Posterior vena cava (tissue), 2 donors: ENCODE data around the gene GOLGA8M. TPM values are rescaled to one million over a fixed set of nuclear protein-coding genes. Genes with fewer than 3 reads are reported as not detected.
"Not testable (repeated sequence)": the region's sequence is repeated elsewhere in the genome, so short reads cannot be mapped to it uniquely, and the experiment has no call there.

Source experiments
- DNase-seq: peaks from one replicate; pipeline ENCODE4 v3.0.0-alpha.2; 2020; ENCODE audit warnings: low spot score
- intact Hi-C, 2 donors: fragments of 100-400 bp; cut with DNase I; formaldehyde crosslinking; loops; one replicate each; pipeline versions ENCODE4 v1.14.1 to v1.14.2; 2022 to 2023
- total RNA-seq, 2 donors: library from RNA; stranded (reverse); fragmentation: NEBNext Ultra II Directional; extraction: Animal tissue kit (Norgen Biotek cat#: 25700); gene quantifications; one replicate each; pipeline ENCODE4 v1.2.1, GENCODE V29; 2021
- donor health status: DM: yes; HTN: yes; CAD: no.
- donor health status: DM: yes; HTN: yes; CAD: no.

The GOLGA8M gene
- total RNA-seq, 2 donors from 2014 or later = 0.67 to 2.2 TPM

GRCh38 chr15:28664575-28664974 lies 47.6 kb downstream of the GOLGA8M start:
- DNase-seq = peak; percentile 25
- intact Hi-C loops = not testable (repeated sequence)

DNA sequence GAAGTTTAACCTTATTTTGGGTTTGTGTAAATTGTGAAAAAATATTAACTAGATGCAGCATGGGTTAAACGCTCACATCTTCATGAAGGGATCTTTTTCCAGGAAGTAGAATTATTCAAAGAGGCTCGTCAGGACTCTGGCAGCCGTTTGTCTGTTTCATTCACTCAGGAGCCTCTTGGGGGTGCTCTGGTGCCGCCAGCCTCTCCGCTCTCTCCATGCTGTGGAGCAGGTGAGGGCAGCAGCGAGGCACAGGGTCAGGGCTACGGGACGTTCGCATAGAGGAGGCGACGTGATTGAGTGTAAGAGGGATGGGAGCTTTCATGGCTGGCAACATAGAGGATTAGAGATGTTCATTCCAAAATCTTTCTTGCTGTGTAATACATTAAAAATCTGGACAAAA lies 48.5 kb downstream of the GOLGA8M start:
- intact Hi-C loops, DNase-seq: not testable (repeated sequence)

GRCh38 chr15:28660750-28661149 lies 51.5 kb downstream of the GOLGA8M start:
- intact Hi-C loops, DNase-seq: not testable (repeated sequence)

DNA sequence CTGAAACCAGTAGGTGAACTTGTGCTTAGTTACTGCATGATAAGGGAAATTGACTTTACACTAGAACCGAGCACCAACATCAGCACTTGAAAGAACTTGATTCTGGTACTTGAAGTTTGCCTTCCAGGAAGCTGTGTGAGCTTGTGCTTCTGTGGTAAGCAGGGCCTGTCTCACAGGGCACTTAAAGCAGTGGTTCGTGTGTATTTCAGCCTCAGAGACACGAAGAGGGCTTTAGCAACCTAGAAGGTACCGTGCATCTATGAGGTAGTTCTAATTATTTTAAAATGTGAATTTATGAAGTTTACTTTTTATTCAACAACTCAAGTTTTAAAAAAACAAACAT lies 56.2 kb downstream of the GOLGA8M start:
- DNase-seq, intact Hi-C loops: not testable (repeated sequence)

GRCh38 chr15:28655329-28656017 lies 56.7 kb downstream of the GOLGA8M start:
- peak; percentile 48 for DNase-seq
- intact Hi-C loops = not testable (repeated sequence)

GRCh38 chr15:28654194-28654593 lies 58.0 kb downstream of the GOLGA8M start:
- DNase-seq = peak; percentile 22
- intact Hi-C loops = not testable (repeated sequence)

- peak; percentile 31 for DNase-seq
- intact Hi-C loops = not testable (repeated sequence)
Observed at GRCh38 chr15:28652538-28652937, 59.7 kb downstream of the GOLGA8M start.

Other genes with a start within 250 kb of the GOLGA8M start
- not detected for gene GOLGA8G, start 179.4 kb downstream of the GOLGA8M start, total RNA-seq
- gene GOLGA6L25, start 158.9 kb downstream of the GOLGA8M start, total RNA-seq = not detected
- not detected for gene GOLGA6L7, start 136.2 kb upstream of the GOLGA8M start, total RNA-seq
- gene APBA2, start 173.6 kb upstream of the GOLGA8M start, total RNA-seq = 1 to 10 TPM; 2.7 to 4.0 TPM